Glomerular visceral epithelial cell (primary cell): ENCODE measurements around the gene SLC6A12.
A peak's percentile ranks its signal among the peaks of the same experiment; 100 is the strongest.

ENCODE experiments used
- DNase-seq: peaks from one replicate; pipeline ENCODE4 v3.0.0-alpha.2; 2016; ENCODE audit errors: extremely low spot score

Gene SLC6A12

GRCh38 chr12:164207-164606 is 49.8 kb downstream of the SLC6A12 start:
- DNase-seq: peak; percentile 20

- no peak for DNase-seq
Measured at GRCh38 chr12:163406-163986, 50.5 kb downstream of the SLC6A12 start.

GRCh38 chr12:162467-163307 is 51.3 kb downstream of the SLC6A12 start:
- DNase-seq: no peak

- DNase-seq: no peak
Measured at GRCh38 chr12:161823-162222, 52.1 kb downstream of the SLC6A12 start.

- DNase-seq: no peak
Measured at GRCh38 chr12:160858-161257, 53.1 kb downstream of the SLC6A12 start.

GRCh38 chr12:159156-159782 is 54.7 kb downstream of the SLC6A12 start:
- no peak for DNase-seq

GRCh38 chr12:157644-158043 is 56.3 kb downstream of the SLC6A12 start:
- no peak for DNase-seq

GRCh38 chr12:156945-157344 is 57.0 kb downstream of the SLC6A12 start:
- no peak for DNase-seq

- no peak for DNase-seq
Measured at GRCh38 chr12:155646-156045, 58.3 kb downstream of the SLC6A12 start.

- DNase-seq: no peak
Measured at GRCh38 chr12:155006-155405, 59.0 kb downstream of the SLC6A12 start.

- DNase-seq: no peak
Measured at GRCh38 chr12:154058-154457, 59.9 kb downstream of the SLC6A12 start.

- peak; percentile 61 for DNase-seq
Measured at GRCh38 chr12:153080-153746, 60.7 kb downstream of the SLC6A12 start.

- DNase-seq: no peak
Measured at GRCh38 chr12:152440-152839, 61.5 kb downstream of the SLC6A12 start.

GRCh38 chr12:151579-151978 is 62.4 kb downstream of the SLC6A12 start:
- DNase-seq: no peak

GRCh38 chr12:148676-149416 is 65.1 kb downstream of the SLC6A12 start:
- DNase-seq: no peak

- no peak for DNase-seq
Measured at GRCh38 chr12:147242-147641, 66.7 kb downstream of the SLC6A12 start.

- DNase-seq: no peak
Measured at GRCh38 chr12:145369-145960, 68.5 kb downstream of the SLC6A12 start.

GRCh38 chr12:144650-145284 is 69.2 kb downstream of the SLC6A12 start:
- no peak for DNase-seq

- DNase-seq: peak; percentile 63
Measured at GRCh38 chr12:143964-144649, 69.8 kb downstream of the SLC6A12 start.

- DNase-seq: no peak
Measured at GRCh38 chr12:140162-140561, 73.8 kb downstream of the SLC6A12 start.
